HUES48 (cell line): Measurements from ENCODE around the gene LRRC8E.
"Not testable (repeated sequence)": the region's sequence is repeated elsewhere in the genome, so short reads cannot be mapped to it uniquely, and the experiment has no call there.

Experiments
- H3K27ac ChIP-seq: one replicate; pipeline ENCODE4 v1.7.0; 2013; ENCODE audit warnings: low read depth, low read length, inconsistent platforms
- H3K27me3 ChIP-seq: 2 replicates; pipeline ENCODE4 v1.6.1; 2013; ENCODE audit warnings: mild to moderate bottlenecking, low read length; ENCODE audit not compliant: control insufficient read depth, insufficient read depth
- H3K36me3 ChIP-seq: 2 replicates; pipeline ENCODE4 v1.6.1; 2013; ENCODE audit warnings: low read length; ENCODE audit not compliant: control insufficient read depth, insufficient read depth
- H3K4me1 ChIP-seq: 2 replicates; pipeline ENCODE4 v1.6.1; 2013; ENCODE audit warnings: mild to moderate bottlenecking, low read length; ENCODE audit not compliant: control insufficient read depth, insufficient read depth
- H3K4me3 ChIP-seq: 2 replicates; pipeline ENCODE4 v1.5.1; 2013; ENCODE audit warnings: mild to moderate bottlenecking, low read depth, low read length
- H3K9ac ChIP-seq: 2 replicates; pipeline ENCODE4 v1.6.1; 2013; ENCODE audit warnings: mild to moderate bottlenecking, low read depth, low read length, moderate library complexity
- H3K9me3 ChIP-seq: 2 replicates; pipeline ENCODE4 v1.6.1; 2013; ENCODE audit warnings: low read length; ENCODE audit not compliant: control insufficient read depth, insufficient read depth

The LRRC8E gene

GRCh38 chr19:7912697-7913564, 24.6 kb downstream of the LRRC8E start:
- Histone ChIP-seq H3K9me3 (no peaks in the 10 kb centered on the region), H3K4me1 (no peaks in the 10 kb centered on the region; the same call in 1 of the 2 replicates), H3K9ac (no peak overlapping the region), H3K36me3 (peaks cover 27% of the 10 kb centered on the region), H3K27me3 (peaks cover 33% of the 10 kb centered on the region), H3K4me3 (no peak overlapping the region), H3K27ac (no peak overlapping the region)

DNA sequence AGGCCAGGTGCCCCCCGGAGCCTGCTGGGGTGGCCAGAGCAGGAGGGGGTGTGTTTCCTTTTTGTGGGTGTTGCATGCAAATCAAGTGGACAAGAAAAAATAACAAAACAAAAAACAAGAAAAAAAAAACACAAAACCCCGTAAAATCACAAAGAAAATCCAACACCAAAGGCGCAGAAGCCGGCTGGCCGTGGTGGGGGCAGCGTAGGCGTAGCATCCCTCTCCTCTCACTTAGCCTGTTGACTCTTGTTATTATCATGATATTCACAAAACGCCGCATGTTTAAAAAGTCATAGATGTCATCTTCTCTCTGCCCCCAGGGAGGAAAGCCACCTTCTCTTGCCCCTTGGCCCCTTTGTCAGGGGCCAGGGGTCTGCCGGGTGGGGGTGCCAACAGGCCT, 25.3 kb downstream of the LRRC8E start:
- Histone ChIP-seq H3K4me1 (no peaks in the 10 kb centered on the region; the same call in 1 of the 2 replicates), H3K36me3 (peaks cover 27% of the 10 kb centered on the region), H3K27ac (no peak overlapping the region), H3K27me3 (peaks cover 41% of the 10 kb centered on the region), H3K4me3 (no peak overlapping the region), H3K9ac (no peak overlapping the region), H3K9me3 (no peaks in the 10 kb centered on the region)

- Histone ChIP-seq H3K4me3 (no peak overlapping the region), H3K36me3 (peaks cover 27% of the 10 kb centered on the region), H3K9me3 (no peaks in the 10 kb centered on the region), H3K27me3 (peaks cover 44% of the 10 kb centered on the region), H3K4me1 (no peaks in the 10 kb centered on the region; the same call in 1 of the 2 replicates), H3K27ac (no peak overlapping the region), H3K9ac (no peak overlapping the region)
Observed at GRCh38 chr19:7914099-7914498, 25.8 kb downstream of the LRRC8E start.

DNA sequence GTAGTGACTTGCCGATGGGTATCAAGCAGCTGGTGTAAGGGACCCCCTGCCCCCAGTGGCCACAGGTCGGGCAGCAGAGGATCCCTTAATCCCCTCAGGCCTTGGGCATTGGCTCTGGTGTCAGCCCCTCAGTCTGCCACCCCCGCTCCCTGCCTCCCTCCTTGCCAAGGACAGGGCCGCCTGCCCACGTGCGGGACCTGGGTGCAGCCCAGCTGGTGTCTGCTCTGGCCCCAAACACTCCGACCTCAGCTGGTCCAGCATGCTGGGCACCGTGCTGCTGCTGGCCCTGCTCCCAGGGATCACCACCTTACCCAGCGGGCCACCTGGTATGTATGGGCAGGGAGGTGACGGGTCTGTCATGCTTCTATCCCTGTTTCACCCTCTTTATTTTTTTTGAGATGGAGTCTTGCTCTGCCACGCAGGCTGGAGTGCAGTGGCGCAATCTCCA, 26.3 kb downstream of the LRRC8E start, which contains the start of gene TGFBR3L:
Gene TGFBR3L (plus strand): TSS at position 233 of the 448 bp plus-strand sequence.
- peak within 1 kb of the TSS; percentile 62; the same call in 1 of the 2 replicates for H3K4me3 ChIP-seq
- H3K9me3 ChIP-seq = no peaks in the 10 kb centered on the region
- peaks cover 2% of the 10 kb centered on the region; the same call in 1 of the 2 replicates for H3K4me1 ChIP-seq
- peaks cover 44% of the 10 kb centered on the region for H3K27me3 ChIP-seq
- peaks cover 27% of the 10 kb centered on the region for H3K36me3 ChIP-seq
- H3K27ac ChIP-seq = no peak within 1 kb of the TSS
- H3K9ac ChIP-seq = no peak within 1 kb of the TSS

GRCh38 chr19:7915250-7916102, 27.2 kb downstream of the LRRC8E start:
- Histone ChIP-seq H3K36me3 (peaks cover 19% of the 10 kb centered on the region), H3K4me1 (peaks cover 5% of the 10 kb centered on the region; the same call in 1 of the 2 replicates), H3K9ac (no peak overlapping the region), H3K4me3 (peak overlapping the region; percentile 62; the same call in 1 of the 2 replicates), H3K27ac (no peak overlapping the region), H3K27me3 (peaks cover 44% of the 10 kb centered on the region), H3K9me3 (no peaks in the 10 kb centered on the region)

DNA sequence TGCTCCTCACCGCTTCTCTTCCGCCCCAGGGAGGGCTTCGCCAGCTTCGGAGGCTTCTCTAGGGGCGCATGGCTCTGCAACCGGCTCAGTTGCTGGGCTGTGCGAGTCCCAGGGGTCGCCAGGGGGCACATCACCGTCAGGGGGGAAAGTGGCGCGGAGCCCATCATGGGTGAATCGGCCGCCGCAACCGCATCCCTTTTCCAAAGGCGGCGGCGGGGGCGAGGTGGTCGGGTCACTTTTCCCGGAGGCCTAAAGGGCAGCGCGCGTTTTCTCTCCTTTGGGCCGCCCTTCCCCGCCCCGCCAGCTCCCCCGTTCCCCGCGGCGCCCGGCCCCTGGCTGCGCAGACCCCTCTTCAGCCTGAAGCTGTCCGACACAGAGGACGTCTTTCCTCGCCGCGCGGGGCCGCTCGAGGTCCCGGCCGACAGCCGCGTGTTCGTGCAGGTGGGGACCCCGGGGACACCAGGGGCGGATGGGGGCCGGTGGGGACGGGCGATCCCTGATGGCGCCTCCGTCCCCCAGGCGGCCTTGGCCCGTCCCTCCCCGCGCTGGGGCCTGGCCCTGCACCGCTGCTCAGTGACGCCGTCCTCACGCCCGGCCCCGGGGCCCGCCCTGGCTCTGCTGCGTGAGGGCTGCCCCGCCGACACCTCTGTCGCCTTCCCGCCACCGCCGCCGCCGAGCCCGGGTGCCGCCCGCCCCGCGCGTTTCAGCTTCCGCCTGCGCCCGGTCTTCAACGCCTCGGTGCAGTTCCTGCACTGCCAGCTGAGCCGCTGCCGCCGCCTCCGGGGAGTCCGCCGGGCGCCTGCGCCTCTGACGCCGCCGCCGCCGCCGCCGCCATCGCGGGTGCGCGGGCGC, 28.0 kb downstream of the LRRC8E start:
- H3K27me3 ChIP-seq = peaks cover 44% of the 10 kb centered on the region
- H3K27ac ChIP-seq = no peak overlapping the region
- peaks cover 12% of the 10 kb centered on the region for H3K36me3 ChIP-seq
- H3K4me3 ChIP-seq = peak overlapping the region; percentile 62
- peaks cover 5% of the 10 kb centered on the region; the same call in 1 of the 2 replicates for H3K4me1 ChIP-seq
- no peak overlapping the region for H3K9ac ChIP-seq
- H3K9me3 ChIP-seq = no peaks in the 10 kb centered on the region

GRCh38 chr19:7916955-7917266, 28.6 kb downstream of the LRRC8E start:
- H3K9ac ChIP-seq = no peak overlapping the region

DNA sequence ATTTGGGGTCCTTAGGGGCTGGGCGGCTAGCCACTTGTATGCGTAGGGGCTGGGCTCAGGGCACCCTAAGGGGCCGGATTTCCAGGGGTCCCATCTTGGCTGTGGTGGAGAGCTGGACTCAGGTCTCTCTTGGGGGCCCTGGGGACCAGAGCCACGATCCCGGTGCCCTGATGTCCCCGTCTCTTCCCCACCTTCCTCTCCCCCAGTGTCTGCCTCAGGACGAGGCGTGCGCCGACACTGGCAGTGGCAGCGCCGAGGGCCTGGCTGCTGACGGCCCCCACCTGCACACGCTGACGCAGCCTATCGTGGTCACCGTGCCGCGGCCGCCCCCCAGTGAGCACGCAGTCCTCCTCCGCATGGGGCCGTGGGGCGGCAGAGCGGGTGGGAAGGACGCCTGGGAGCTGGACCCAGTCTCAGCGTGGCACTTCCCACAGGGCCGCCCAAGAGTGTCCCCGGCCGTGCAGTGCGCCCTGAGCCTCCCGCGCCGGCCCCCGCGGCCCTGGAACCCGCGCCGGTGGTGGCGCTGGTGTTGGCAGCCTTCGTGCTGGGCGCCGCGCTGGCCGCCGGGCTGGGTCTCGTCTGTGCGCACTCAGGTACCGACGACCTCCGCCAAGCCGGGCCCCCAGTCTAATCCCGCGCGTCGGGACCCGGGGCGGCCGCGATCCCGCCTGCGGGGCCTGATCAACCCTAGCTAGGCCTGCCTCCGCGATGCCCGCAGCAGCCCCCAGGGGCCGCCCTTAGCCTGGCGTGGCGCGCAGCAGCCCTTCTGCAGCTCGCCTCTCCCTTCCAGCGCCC, 29.2 kb downstream of the LRRC8E start:
- Histone ChIP-seq H3K36me3 (peaks cover 9% of the 10 kb centered on the region; the same call in 1 of the 2 replicates), H3K9me3 (no peaks in the 10 kb centered on the region), H3K9ac (no peak overlapping the region), H3K4me1 (peaks cover 5% of the 10 kb centered on the region; the same call in 1 of the 2 replicates), H3K4me3 (peak overlapping the region; percentile 62), H3K27me3 (peaks cover 44% of the 10 kb centered on the region), H3K27ac (no peak overlapping the region)

More at GRCh38 chr19:7916955-7917266, 28.6 kb downstream of the LRRC8E start:
- Histone ChIP-seq H3K9me3 (no peaks in the 10 kb centered on the region), H3K4me3 (peak overlapping the region; percentile 62), H3K36me3 (peaks cover 7% of the 10 kb centered on the region; the same call in 1 of the 2 replicates), H3K27ac (no peak overlapping the region), H3K4me1 (peaks cover 5% of the 10 kb centered on the region; the same call in 1 of the 2 replicates), H3K27me3 (peaks cover 44% of the 10 kb centered on the region)

- H3K36me3 ChIP-seq = peaks cover 11% of the 10 kb centered on the region; the same call in 1 of the 2 replicates
- not testable (repeated sequence) for H3K9me3 ChIP-seq, H3K27ac ChIP-seq, H3K4me1 ChIP-seq, H3K9ac ChIP-seq
- H3K27me3 ChIP-seq = peaks cover 44% of the 10 kb centered on the region
- peak overlapping the region; percentile 62 for H3K4me3 ChIP-seq
Observed at GRCh38 chr19:7918062-7918614, 29.8 kb downstream of the LRRC8E start.
